ENCODE results near the gene MAGED2. TPM values are rescaled to one million over a fixed set of nuclear protein-coding genes. Genes with fewer than 3 reads are reported as not detected.

MAGED2 gene
- total and polyA plus RNA-seq, 9 of the 15 experiments (the other 6 are each of a cell fraction or from before 2014, with no cell fraction given), result 19.7 to 49.1 (median 23.1) TPM

GRCh38 chrX:54821310-54821709, 13.8 kb downstream of the MAGED2 start (continued):
- TF ChIP-seq ZNF280B (CRISPR knock-in tag; IDR thresholded peaks at IDR 0.05), result no peak
- TF ChIP-seq ETV1 (tag; conservative IDR thresholded peaks at IDR 0.05; ENCODE audit: low read depth), result no peak

GRCh38 chrX:54824195-54824594, 16.6 kb downstream of the MAGED2 start:
- ChIA-PET POLR2A (no interaction called here), CTCF (ENCODE audit: low intra/inter-chr PET ratio) (no interaction called here)
- ATAC-seq, result no peak
- in situ Hi-C loops (cut with MboI) (no loop called here), intact Hi-C loops (cut with micrococcal nuclease) (no loop called here)
- no peak overlapping the region for H3K4me3 ChIP-seq
- peaks cover 0 to 25% of the 10 kb centered on the region in 2 experiments; a peak in 2 of 5 replicates for H3K27me3 ChIP-seq (ENCODE audit: control insufficient read depth in 2 of 2, insufficient read depth in 2 of 2, low read length in 2 of 2)
- no peaks in the 10 kb centered on the region for H3K36me3 ChIP-seq (ENCODE audit: control insufficient read depth, insufficient read depth, low read length)
- no peaks in the 10 kb centered on the region for H3K4me1 ChIP-seq (replicated peaks in 1 of 2; ENCODE audit: control insufficient read depth in 2 of 2, insufficient read depth in 2 of 2, low read length in 2 of 2)
- no peak for TF ChIP-seq SMAD2 (IDR thresholded peaks at IDR 0.05; ENCODE audit: low read depth, low read length)
- TF ChIP-seq ZNF431 (CRISPR knock-in tag; IDR thresholded peaks at IDR 0.05), result no peak
- TF ChIP-seq TBL1XR1 (IDR thresholded peaks at IDR 0.05; ENCODE audit: low read length in 2 of 2), result no peak
- TF ChIP-seq ZNF24 (IDR thresholded peaks at IDR 0.05), result no peak
- no peak for TF ChIP-seq ZKSCAN8 (CRISPR knock-in tag; IDR thresholded peaks at IDR 0.05)
- TF ChIP-seq SAFB2 (IDR thresholded peaks at IDR 0.05; ENCODE audit: borderline replicate concordance, low read depth, low read length, severe bottlenecking), result no peak
- TF ChIP-seq NBN (IDR thresholded peaks at IDR 0.05; ENCODE audit: low read depth), result no peak
- TF ChIP-seq RFX7 (CRISPR knock-in tag; IDR thresholded peaks at IDR 0.05), result no peak
- TF ChIP-seq MEF2D (tag; conservative IDR thresholded peaks at IDR 0.05; ENCODE audit: low read depth), result no peak
- no peak for TF ChIP-seq SOX6 (IDR thresholded peaks at IDR 0.05)
- TF ChIP-seq KLF10 (CRISPR knock-in tag; IDR thresholded peaks at IDR 0.05), result no peak
- TF ChIP-seq SMAD4 (CRISPR knock-in tag; conservative IDR thresholded peaks at IDR 0.05), result no peak
- TF ChIP-seq TEAD1 (CRISPR knock-in tag; IDR thresholded peaks at IDR 0.05), result no peak
- TF ChIP-seq, protein P1, sequence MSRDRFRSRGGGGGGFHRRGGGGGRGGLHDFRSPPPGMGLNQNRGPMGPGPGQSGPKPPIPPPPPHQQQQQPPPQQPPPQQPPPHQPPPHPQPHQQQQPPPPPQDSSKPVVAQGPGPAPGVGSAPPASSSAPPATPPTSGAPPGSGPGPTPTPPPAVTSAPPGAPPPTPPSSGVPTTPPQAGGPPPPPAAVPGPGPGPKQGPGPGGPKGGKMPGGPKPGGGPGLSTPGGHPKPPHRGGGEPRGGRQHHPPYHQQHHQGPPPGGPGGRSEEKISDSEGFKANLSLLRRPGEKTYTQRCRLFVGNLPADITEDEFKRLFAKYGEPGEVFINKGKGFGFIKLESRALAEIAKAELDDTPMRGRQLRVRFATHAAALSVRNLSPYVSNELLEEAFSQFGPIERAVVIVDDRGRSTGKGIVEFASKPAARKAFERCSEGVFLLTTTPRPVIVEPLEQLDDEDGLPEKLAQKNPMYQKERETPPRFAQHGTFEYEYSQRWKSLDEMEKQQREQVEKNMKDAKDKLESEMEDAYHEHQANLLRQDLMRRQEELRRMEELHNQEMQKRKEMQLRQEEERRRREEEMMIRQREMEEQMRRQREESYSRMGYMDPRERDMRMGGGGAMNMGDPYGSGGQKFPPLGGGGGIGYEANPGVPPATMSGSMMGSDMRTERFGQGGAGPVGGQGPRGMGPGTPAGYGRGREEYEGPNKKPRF (IDR thresholded peaks at IDR 0.05; ENCODE audit: low read depth, low read length), result no peak
- H3K9me3 ChIP-seq (replicated peaks; ENCODE audit: control insufficient read depth, insufficient read depth, low read depth, low read length), result no peaks in the 10 kb centered on the region
- no peak overlapping the region for H3K27ac ChIP-seq (ENCODE audit: extremely low read depth, low read depth, low read length)
- no peak for DNase-seq (ENCODE audit: extremely low read depth in 1 of 4, low spot score in 3 of 4)
- H3K4me2 ChIP-seq (ENCODE audit: insufficient read depth, low read length), result no peak overlapping the region
- no peaks in the 10 kb centered on the region for H3K79me2 ChIP-seq (ENCODE audit: control insufficient read depth, insufficient read depth, low read length)
- H4K20me1 ChIP-seq (replicated peaks; ENCODE audit: control insufficient read depth, insufficient read depth, low read length), result no peaks in the 10 kb centered on the region; the same call in 1 of the 2 replicates
- no peak overlapping the region for H2AFZ ChIP-seq (ENCODE audit: low read depth, low read length)
- H3K9me1 ChIP-seq (ENCODE audit: control insufficient read depth, insufficient read depth, low read length), result no peaks in the 10 kb centered on the region
- no peak overlapping the region for H3K9ac ChIP-seq (ENCODE audit: insufficient read depth in 1 of 2, low read depth in 2 of 2, low read length in 2 of 2)
- BruUV-seq (replicated peaks), result no TSS peak
- no peak for FAIRE-seq
- 0% methylated on average over 5 of the region's 5 CpGs for whole genome bisulfite sequencing (ENCODE audit: insufficient coverage, low coverage, missing lambda C conversion rate)

Data from K562 (cell line).